Measurements from ENCODE around the gene GCLC. TPM values are rescaled to one million over a fixed set of nuclear protein-coding genes. Genes with fewer than 3 reads are reported as not detected.

GCLC gene
- total RNA-seq, 1 experiment from 2014 or later: 33.5 TPM

GRCh38 chr6:53479871-53480270, 65.0 kb downstream of the GCLC start:
- H3K9me3 ChIP-seq (ENCODE audit: low read depth, low read length, poor library complexity, severe bottlenecking): no peaks in the 10 kb centered on the region
- CTCF ChIA-PET: no interaction called here
- intact Hi-C loops (cut with micrococcal nuclease; ENCODE audit: unreplicated experiment): loop anchor here (5.0 to 10.0 kb wide), 3 partner anchors 375 to 755 kb away; no protein-coding TSS in a partner anchor
- no peak for DNase-seq (ENCODE audit: low spot score)
- no peaks in the 10 kb centered on the region for H3K27me3 ChIP-seq (replicated peaks; ENCODE audit: insufficient read depth, low read depth, low read length, poor library complexity)
- H3K27ac ChIP-seq (ENCODE audit: low read depth, low read length, poor library complexity, severe bottlenecking): no peak overlapping the region
- TF ChIP-seq EZH2 (IDR thresholded peaks at IDR 0.05; ENCODE audit: borderline replicate concordance, low read depth, low read length, poor library complexity, severe bottlenecking) (no peak), CTCF (conservative IDR thresholded peaks at IDR 0.05; ENCODE audit: low read depth, low read length) (no peak)
- no peaks in the 10 kb centered on the region for H3K4me1 ChIP-seq (ENCODE audit: insufficient read depth, low read length, poor library complexity, severe bottlenecking)
- POLR2A ChIA-PET (ENCODE audit: low non-redundant PET): no interaction called here
- no TSS peak for BruUV-seq (replicated peaks)
- no peaks in the 10 kb centered on the region for H3K36me3 ChIP-seq (ENCODE audit: insufficient read depth, low read length, poor library complexity, severe bottlenecking)
- H3K4me3 ChIP-seq (ENCODE audit: low read depth, low read length, poor library complexity, severe bottlenecking): no peak overlapping the region

- ChIA-PET CTCF (no interaction called here), POLR2A (ENCODE audit: low non-redundant PET) (interaction anchor here (0.6 kb wide), 1 partner anchor 302 kb away, joined by 3 read pairs; no protein-coding TSS in a partner anchor)
- intact Hi-C loops (cut with micrococcal nuclease; ENCODE audit: unreplicated experiment): no loop called here
- Histone ChIP-seq H3K27ac (ENCODE audit: low read depth, low read length, poor library complexity, severe bottlenecking) (no peak overlapping the region), H3K4me3 (ENCODE audit: low read depth, low read length, poor library complexity, severe bottlenecking) (no peak overlapping the region), H3K4me1 (ENCODE audit: insufficient read depth, low read length, poor library complexity, severe bottlenecking) (no peaks in the 10 kb centered on the region), H3K36me3 (ENCODE audit: insufficient read depth, low read length, poor library complexity, severe bottlenecking) (no peaks in the 10 kb centered on the region), H3K9me3 (ENCODE audit: low read depth, low read length, poor library complexity, severe bottlenecking) (no peaks in the 10 kb centered on the region), H3K27me3 (replicated peaks; ENCODE audit: insufficient read depth, low read depth, low read length, poor library complexity) (peaks cover 2% of the 10 kb centered on the region)
- no peak for DNase-seq (ENCODE audit: low spot score)
- TF ChIP-seq EZH2 (IDR thresholded peaks at IDR 0.05; ENCODE audit: borderline replicate concordance, low read depth, low read length, poor library complexity, severe bottlenecking) (no peak), CTCF (conservative IDR thresholded peaks at IDR 0.05; ENCODE audit: low read depth, low read length) (no peak)
- no TSS peak for BruUV-seq (replicated peaks)
Observed at GRCh38 chr6:53476964-53477363, 67.9 kb downstream of the GCLC start.

GRCh38 chr6:53474010-53474409, 70.9 kb downstream of the GCLC start:
- POLR2A ChIA-PET (ENCODE audit: low non-redundant PET): no interaction called here
- CTCF ChIA-PET: no interaction called here

More at GRCh38 chr6:53474010-53474409, 70.9 kb downstream of the GCLC start:
- Histone ChIP-seq H3K27me3 (replicated peaks; ENCODE audit: insufficient read depth, low read depth, low read length, poor library complexity) (peaks cover 8% of the 10 kb centered on the region), H3K4me3 (ENCODE audit: low read depth, low read length, poor library complexity, severe bottlenecking) (no peak overlapping the region), H3K9me3 (ENCODE audit: low read depth, low read length, poor library complexity, severe bottlenecking) (no peaks in the 10 kb centered on the region), H3K4me1 (ENCODE audit: insufficient read depth, low read length, poor library complexity, severe bottlenecking) (no peaks in the 10 kb centered on the region), H3K36me3 (ENCODE audit: insufficient read depth, low read length, poor library complexity, severe bottlenecking) (no peaks in the 10 kb centered on the region), H3K27ac (ENCODE audit: low read depth, low read length, poor library complexity, severe bottlenecking) (no peak overlapping the region)
- no TSS peak for BruUV-seq (replicated peaks)
- DNase-seq (ENCODE audit: low spot score): no peak
- TF ChIP-seq CTCF (conservative IDR thresholded peaks at IDR 0.05; ENCODE audit: low read depth, low read length) (no peak), EZH2 (IDR thresholded peaks at IDR 0.05; ENCODE audit: borderline replicate concordance, low read depth, low read length, poor library complexity, severe bottlenecking) (no peak)
- intact Hi-C loops (cut with micrococcal nuclease; ENCODE audit: unreplicated experiment): no loop called here

Measured in A673 (cell line).